OCI-LY3 (cell line): ENCODE results near the gene FAM13C.

Source experiments
- EZH2phosphoT487 ChIP-seq: fragments of 200-600 bp; shearing (Covaris generic); IDR thresholded peaks from 2 replicates; pipeline ENCODE4 v1.6.1; 2018; ENCODE audit warnings: antibody characterized with exemption, mixed run types, low read depth
- TF ChIP-seq, protein P1 (sequence below): fragments of 200-600, 300-600 bp; sonication (generic); IDR thresholded peaks from 2 replicates; pipeline ENCODE4 v1.5.1; 2014; ENCODE audit warnings: antibody characterized with exemption, low read length, low read depth

DNA sequence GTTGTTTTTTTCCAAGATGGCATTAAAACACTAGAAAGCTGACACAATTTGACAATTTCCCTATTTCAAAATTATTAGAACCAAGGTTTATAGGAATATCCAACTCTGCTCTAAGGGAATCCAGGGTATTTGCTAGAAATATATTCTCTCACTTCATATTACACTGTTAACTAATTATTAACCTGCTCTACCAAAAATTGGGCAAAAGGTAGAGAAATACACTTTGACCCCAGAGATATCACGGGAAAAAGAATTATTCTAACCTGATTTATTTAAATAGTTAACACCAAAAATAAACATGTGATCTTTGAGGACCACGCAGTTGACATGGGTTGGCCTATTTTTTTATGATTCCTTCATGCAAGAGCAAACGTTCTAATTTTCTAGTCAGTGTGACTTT lies 21.6 kb upstream of the FAM13C start:
- TF ChIP-seq EZH2phosphoT487 = no peak
- TF ChIP-seq, protein P1, sequence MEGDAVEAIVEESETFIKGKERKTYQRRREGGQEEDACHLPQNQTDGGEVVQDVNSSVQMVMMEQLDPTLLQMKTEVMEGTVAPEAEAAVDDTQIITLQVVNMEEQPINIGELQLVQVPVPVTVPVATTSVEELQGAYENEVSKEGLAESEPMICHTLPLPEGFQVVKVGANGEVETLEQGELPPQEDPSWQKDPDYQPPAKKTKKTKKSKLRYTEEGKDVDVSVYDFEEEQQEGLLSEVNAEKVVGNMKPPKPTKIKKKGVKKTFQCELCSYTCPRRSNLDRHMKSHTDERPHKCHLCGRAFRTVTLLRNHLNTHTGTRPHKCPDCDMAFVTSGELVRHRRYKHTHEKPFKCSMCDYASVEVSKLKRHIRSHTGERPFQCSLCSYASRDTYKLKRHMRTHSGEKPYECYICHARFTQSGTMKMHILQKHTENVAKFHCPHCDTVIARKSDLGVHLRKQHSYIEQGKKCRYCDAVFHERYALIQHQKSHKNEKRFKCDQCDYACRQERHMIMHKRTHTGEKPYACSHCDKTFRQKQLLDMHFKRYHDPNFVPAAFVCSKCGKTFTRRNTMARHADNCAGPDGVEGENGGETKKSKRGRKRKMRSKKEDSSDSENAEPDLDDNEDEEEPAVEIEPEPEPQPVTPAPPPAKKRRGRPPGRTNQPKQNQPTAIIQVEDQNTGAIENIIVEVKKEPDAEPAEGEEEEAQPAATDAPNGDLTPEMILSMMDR = no peak
